GM23338 (cell line): ENCODE data around the gene FNDC10. TPM values are rescaled to one million over a fixed set of nuclear protein-coding genes. Genes with fewer than 3 reads are reported as not detected.
"Not testable (repeated sequence)": the region's sequence is repeated elsewhere in the genome, so short reads cannot be mapped to it uniquely, and the experiment has no call there.

Experiments
- ATAC-seq: fragments of 200-7000 bp; cut with Tn5 transposase; 3 replicates; pipeline ENCODE4 v1.9.1; 2020
- DNase-seq: peaks from one replicate; pipeline ENCODE4 v3.0.0-alpha.2; 2015; ENCODE audit warnings: low spot score
- H2AFZ ChIP-seq: fragments of 200-600 bp; sonication (generic); 2 replicates; pipeline ENCODE4 v1.8.0; 2016; ENCODE audit warnings: antibody characterized with exemption, mild to moderate bottlenecking, moderate library complexity
- H3F3A ChIP-seq: fragments of 200-600 bp; sonication (generic); replicated peaks from 2 replicates; pipeline ENCODE4 v1.8.0; 2017; ENCODE audit warnings: antibody characterized with exemption, mixed run types, low read depth
- H3K27ac ChIP-seq: fragments of 200-600 bp; sonication (generic); 2 replicates; pipeline ENCODE4 v1.6.1; 2016; ENCODE audit warnings: low read depth
- H3K27me3 ChIP-seq: fragments of 200-600 bp; sonication (generic); 2 replicates; pipeline ENCODE4 v1.8.0; 2016; ENCODE audit warnings: mild to moderate bottlenecking, mixed run types, moderate library complexity; ENCODE audit not compliant: insufficient read depth
- H3K36me3 ChIP-seq: fragments of 200-600 bp; sonication (generic); 2 replicates; pipeline ENCODE4 v1.8.0; 2016; ENCODE audit warnings: mild to moderate bottlenecking; ENCODE audit not compliant: insufficient read depth
- H3K4me1 ChIP-seq: fragments of 200-600 bp; sonication (generic); 2 replicates; pipeline ENCODE4 v1.8.0; 2016; ENCODE audit warnings: mild to moderate bottlenecking, moderate library complexity; ENCODE audit not compliant: insufficient read depth
- H3K4me2 ChIP-seq: fragments of 200-600 bp; sonication (generic); 2 replicates; pipeline ENCODE4 v1.7.1; 2017; ENCODE audit warnings: mixed run types
- H3K4me3 ChIP-seq: fragments of 200-600 bp; sonication (generic); 2 replicates; pipeline ENCODE4 v1.6.1; 2016; ENCODE audit warnings: mixed run types
- H3K79me2 ChIP-seq: fragments of 200-600 bp; sonication (generic); replicated peaks from 2 replicates; pipeline ENCODE4 v1.8.0; 2017; ENCODE audit warnings: mild to moderate bottlenecking; ENCODE audit not compliant: insufficient read depth
- H3K9me2 ChIP-seq: fragments of 200-600 bp; sonication (generic); 2 replicates; pipeline ENCODE4 v1.8.0; 2017; ENCODE audit not compliant: insufficient read depth
- H4K20me1 ChIP-seq: fragments of 200-600 bp; sonication (generic); replicated peaks from 2 replicates; pipeline ENCODE4 v1.8.0; 2017; ENCODE audit warnings: mild to moderate bottlenecking; ENCODE audit not compliant: insufficient read depth
- H3K27ac Mint-ChIP-seq: 2 replicates; pipeline ENCODE4 v1.8.0; 2020; ENCODE audit warnings: inconsistent platforms, mild to moderate bottlenecking, moderate library complexity, mixed read lengths
- H3K27me3 Mint-ChIP-seq: 3 replicates; pipeline ENCODE4 v1.8.0; 2022; ENCODE audit warnings: low read depth, mild to moderate bottlenecking, moderate library complexity, mixed read lengths, inconsistent platforms; ENCODE audit not compliant: insufficient read depth, poor library complexity
- H3K36me3 Mint-ChIP-seq: 3 replicates; pipeline ENCODE4 v1.8.0; 2021; ENCODE audit warnings: low read depth, mild to moderate bottlenecking, inconsistent platforms, moderate library complexity, mixed read lengths
- H3K4me1 Mint-ChIP-seq: 3 replicates; pipeline ENCODE4 v1.8.0; 2020; ENCODE audit warnings: mild to moderate bottlenecking, inconsistent platforms, mixed read lengths
- H3K4me3 Mint-ChIP-seq: 3 replicates; pipeline ENCODE4 v1.8.0; 2021; ENCODE audit warnings: moderate library complexity, mild to moderate bottlenecking, inconsistent platforms, mixed read lengths
- H3K9me3 Mint-ChIP-seq: 3 replicates; pipeline ENCODE4 v1.8.0; 2020; ENCODE audit warnings: moderate library complexity, mild to moderate bottlenecking, inconsistent platforms, mixed read lengths
- CTCF ChIP-seq, 2 experiments: fragments of 200-600 bp in 1 of 2; sonication (generic) in 1 of 2; conservative IDR thresholded peaks; 2 replicates each; pipeline versions ENCODE4 v1.5.1 to v1.6.1; 2016 to 2017; ENCODE audit warnings: antibody characterized with exemption in 2 of 2, low read depth in 2 of 2, mild to moderate bottlenecking in 2 of 2, moderate library complexity in 1 of 2
- EZH2 ChIP-seq: fragments of 200-600 bp; sonication (generic); IDR thresholded peaks from one replicate; pipeline ENCODE4 v1.8.0; 2017; ENCODE audit warnings: antibody characterized with exemption, mild to moderate bottlenecking, low read depth; ENCODE audit not compliant: unreplicated experiment
- EZH2phosphoT487 ChIP-seq: fragments of 200-600 bp; sonication (generic); IDR thresholded peaks from one replicate; pipeline ENCODE4 v1.8.1; 2018; ENCODE audit warnings: antibody characterized with exemption; ENCODE audit not compliant: unreplicated experiment
- JUNB ChIP-seq: IDR thresholded peaks from one replicate; pipeline ENCODE4 v1.6.1; 2016; ENCODE audit warnings: antibody characterized with exemption; ENCODE audit not compliant: unreplicated experiment
- NANOG ChIP-seq: IDR thresholded peaks from 2 replicates; pipeline ENCODE4 v1.6.1; 2016; ENCODE audit warnings: antibody characterized with exemption, borderline replicate concordance
- POLR2AphosphoS5 ChIP-seq: IDR thresholded peaks from 2 replicates; pipeline ENCODE4 v1.6.1; 2016; ENCODE audit warnings: antibody characterized with exemption, low read depth
- REST ChIP-seq: IDR thresholded peaks from one replicate; pipeline ENCODE4 v1.6.1; 2018; ENCODE audit warnings: antibody characterized with exemption; ENCODE audit not compliant: unreplicated experiment
- STAT1 ChIP-seq: IDR thresholded peaks from one replicate; pipeline ENCODE4 v1.6.1; 2016; ENCODE audit warnings: antibody characterized with exemption; ENCODE audit not compliant: unreplicated experiment
- ZNF114 ChIP-seq: fragments of 250-450 bp; sonication (Bioruptor Pico); IDR thresholded peaks from 2 replicates; pipeline ENCODE4 v1.5.0; 2020; ENCODE audit warnings: mild to moderate bottlenecking, moderate library complexity
- ZNF331 ChIP-seq: fragments of 250-450 bp; sonication (Bioruptor Pico); IDR thresholded peaks from 2 replicates; pipeline ENCODE4 v1.5.0; 2020; ENCODE audit warnings: low read depth, mild to moderate bottlenecking, moderate library complexity
- polyA plus RNA-seq: library from polyadenylated mRNA; unstranded; fragments of >200 nt; fragmentation: Nextera tagmentation; extraction: Ambion mirVana; gene quantifications from 2 replicates; pipeline ENCODE4 v1.2.1, GENCODE V29; 2016
- total RNA-seq: library from RNA; depleted of rRNA; stranded (reverse); fragments of >200 nt; shearing (Covaris generic); gene quantifications from 2 replicates; pipeline ENCODE4 v1.2.3, GENCODE V29; 2014

Gene FNDC10
- total and polyA plus RNA-seq, 2 experiments from 2014 or later = 7.7 to 15.1 TPM

GRCh38 chr1:1634613-1635012 is 34.7 kb upstream of the FNDC10 start:
- H4K20me1 ChIP-seq, H3K36me3 Mint-ChIP-seq, H3K9me2 ChIP-seq, H3K4me1 ChIP-seq, H3K4me2 ChIP-seq, H3F3A ChIP-seq, H3K79me2 ChIP-seq, ATAC-seq, H3K9me3 Mint-ChIP-seq, H3K36me3 ChIP-seq, H3K27ac Mint-ChIP-seq, H3K4me1 Mint-ChIP-seq, H3K27ac ChIP-seq, H2AFZ ChIP-seq, DNase-seq, H3K4me3 ChIP-seq, H3K4me3 Mint-ChIP-seq: not testable (repeated sequence)
- H3K27me3 ChIP-seq = peaks cover 19% of the 10 kb centered on the region
- H3K27me3 Mint-ChIP-seq = peaks cover 11% of the 10 kb centered on the region

GRCh38 chr1:1633409-1633808 is 33.5 kb upstream of the FNDC10 start:
- not testable (repeated sequence) for H3K9me2 ChIP-seq, H3K4me1 Mint-ChIP-seq, H3K36me3 Mint-ChIP-seq, DNase-seq, H3K27ac Mint-ChIP-seq, H3K4me1 ChIP-seq, H3K27ac ChIP-seq, H3K4me3 Mint-ChIP-seq, H3K79me2 ChIP-seq, H3K9me3 Mint-ChIP-seq, H3K4me3 ChIP-seq, H3K36me3 ChIP-seq, H3F3A ChIP-seq, H2AFZ ChIP-seq, H4K20me1 ChIP-seq, H3K4me2 ChIP-seq
- peaks cover 19% of the 10 kb centered on the region for H3K27me3 ChIP-seq
- peaks cover 11% of the 10 kb centered on the region for H3K27me3 Mint-ChIP-seq
- ATAC-seq = peak; percentile 2

GRCh38 chr1:1631782-1632420 is 32.0 kb upstream of the FNDC10 start, which contains the start of gene MMP23B:
MMP23B (plus strand) TSS chr1:1632173; CDS start chr1:1632219, 46 bp downstream.
- TF ChIP-seq STAT1 (no peak), NANOG (no peak), CTCF (conservative IDR thresholded peaks at IDR 0.05; ENCODE audit: low read depth in 2 of 2) (no peak), EZH2phosphoT487 (no peak), ZNF331 (CRISPR knock-in tag) (no peak), EZH2 (no peak), ZNF114 (CRISPR knock-in tag) (no peak), JUNB (no peak), POLR2AphosphoS5 (no peak; the same call in 1 of the 2 replicates), REST (no peak)
- peaks cover 4% of the 10 kb centered on the region; the same call in 1 of the 3 replicates for H3K36me3 Mint-ChIP-seq

More at GRCh38 chr1:1631782-1632420, 32.0 kb upstream of the FNDC10 start, which contains the start of gene MMP23B:
- H3K4me3 Mint-ChIP-seq = peak within 1 kb of the TSS; percentile 66
- H3K79me2 ChIP-seq = no peaks in the 10 kb centered on the region
- peak within 1 kb of the TSS; percentile 7; the same call in 1 of the 2 replicates for H2AFZ ChIP-seq
- H3K4me1 Mint-ChIP-seq = no peaks in the 10 kb centered on the region
- peaks cover 19% of the 10 kb centered on the region for H3K27me3 ChIP-seq
- peak within 1 kb of the TSS; percentile 86 for H3K4me2 ChIP-seq
- H3F3A ChIP-seq = 0 out of 2 replicates have a peak, but pooled peaks cover 2% of the 10 kb centered on the region
- no peaks in the 10 kb centered on the region; the same call in 2 of the 3 replicates for H3K9me3 Mint-ChIP-seq
- peak within 1 kb of the TSS; percentile 54 for H3K4me3 ChIP-seq
- ATAC-seq (peak; percentile 2), DNase-seq (peak; percentile 62)
- no peak within 1 kb of the TSS for H3K27ac Mint-ChIP-seq
- no peak within 1 kb of the TSS for H3K27ac ChIP-seq
- H3K36me3 ChIP-seq = no peaks in the 10 kb centered on the region
- peaks cover 11% of the 10 kb centered on the region for H3K27me3 Mint-ChIP-seq
- H3K9me2 ChIP-seq = no peaks in the 10 kb centered on the region
- no peaks in the 10 kb centered on the region for H4K20me1 ChIP-seq
- H3K4me1 ChIP-seq = no peaks in the 10 kb centered on the region
